HG03520 (cell line): ENCODE measurements around the gene EPHA6.

Experiments
- ATAC-seq: cut with Tn5 transposase; IDR thresholded peaks from one replicate; pipeline ENCODE4 v1.9.1; 2021; ENCODE audit warnings: mild to moderate bottlenecking, moderate library complexity; ENCODE audit not compliant: unreplicated experiment

EPHA6 gene

GRCh38 chr3:97689111-97689510 is 874.7 kb downstream of the EPHA6 start:
- no peak for ATAC-seq

- ATAC-seq, result no peak
These were observed 875.6 kb downstream of the EPHA6 start for GRCh38 chr3:97689962-97690361.

DNA sequence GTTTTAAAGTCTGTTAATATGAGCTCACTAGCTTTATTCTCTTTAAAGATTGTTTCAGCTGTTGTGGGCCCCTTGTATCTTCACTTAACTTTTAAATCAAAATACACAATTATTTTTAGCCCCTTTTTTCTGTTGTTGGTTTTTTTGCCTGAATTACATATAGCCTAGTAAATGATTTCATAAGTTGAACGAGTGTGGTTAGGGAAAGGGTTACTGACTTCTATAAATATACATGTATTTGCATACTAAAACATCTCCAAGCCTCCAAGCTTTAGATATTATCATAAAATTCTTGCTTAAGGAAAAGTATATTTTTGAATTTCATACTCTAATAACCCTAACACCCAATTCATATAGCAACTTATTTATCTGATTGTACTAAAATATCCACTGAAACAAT is 877.0 kb downstream of the EPHA6 start:
- ATAC-seq, result no peak

DNA sequence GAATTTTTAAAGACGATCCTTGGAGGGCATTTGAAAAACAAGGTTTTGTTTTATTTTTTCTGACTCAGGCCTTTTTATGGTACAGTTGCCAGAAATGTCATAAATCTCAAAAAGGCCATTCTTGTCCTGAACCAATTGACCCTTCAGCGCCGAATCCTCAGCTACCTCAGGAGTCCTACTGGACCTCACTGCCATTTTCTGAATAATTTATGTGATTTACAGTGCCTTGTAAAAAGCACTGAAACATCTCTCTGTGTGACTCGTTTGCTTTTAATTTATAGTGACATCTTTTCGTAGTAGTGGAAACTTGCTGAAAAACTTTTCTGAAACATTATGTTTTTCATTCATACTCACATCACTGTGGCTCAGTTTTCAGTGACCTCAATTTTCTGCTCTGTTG is 878.0 kb downstream of the EPHA6 start:
- no peak for ATAC-seq

DNA sequence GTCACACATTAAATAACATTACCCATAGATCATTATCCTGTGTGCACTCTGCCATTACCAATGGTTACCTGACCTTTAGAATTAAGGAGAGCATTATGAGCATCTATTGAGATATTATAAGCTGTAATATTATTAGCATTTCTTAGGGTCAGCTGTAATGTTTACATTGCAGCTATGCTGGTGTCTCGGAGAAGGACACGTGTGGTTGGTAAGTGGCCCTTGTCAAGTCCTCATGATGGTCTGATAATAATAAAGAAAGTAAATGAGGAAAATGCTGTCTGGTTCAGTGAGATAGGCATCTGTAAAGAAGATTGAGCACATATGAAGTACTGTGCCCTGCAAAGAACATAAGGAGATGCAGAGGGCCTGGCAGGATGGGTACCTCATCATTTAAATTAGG is 878.4 kb downstream of the EPHA6 start:
- ATAC-seq, result no peak

- no peak for ATAC-seq
These were observed 880.5 kb downstream of the EPHA6 start for GRCh38 chr3:97694876-97695275.

DNA sequence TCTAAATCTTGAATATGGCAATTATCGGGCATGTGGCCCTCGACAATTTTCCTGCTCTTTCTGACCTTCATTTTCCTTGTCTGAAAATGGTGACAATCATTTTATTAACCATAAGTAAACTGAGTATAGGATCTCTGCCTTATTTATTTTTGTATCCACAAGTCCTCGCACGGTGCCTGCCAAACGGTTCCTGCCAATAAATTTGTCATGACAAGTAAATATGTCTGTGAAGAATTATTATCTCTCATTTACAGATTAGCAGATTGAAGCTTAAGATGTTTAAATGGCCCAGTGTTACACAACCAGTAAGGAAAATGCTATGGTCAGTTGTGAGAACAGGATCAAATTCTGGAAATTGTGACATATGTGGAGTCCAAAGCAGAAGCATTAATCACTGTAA is 884.3 kb downstream of the EPHA6 start:
- ATAC-seq, result no peak

GRCh38 chr3:97699889-97700288 is 885.5 kb downstream of the EPHA6 start:
- no peak for ATAC-seq

GRCh38 chr3:97705764-97706163 is 891.4 kb downstream of the EPHA6 start:
- ATAC-seq, result no peak

GRCh38 chr3:97706226-97706625 is 891.8 kb downstream of the EPHA6 start:
- ATAC-seq, result no peak

DNA sequence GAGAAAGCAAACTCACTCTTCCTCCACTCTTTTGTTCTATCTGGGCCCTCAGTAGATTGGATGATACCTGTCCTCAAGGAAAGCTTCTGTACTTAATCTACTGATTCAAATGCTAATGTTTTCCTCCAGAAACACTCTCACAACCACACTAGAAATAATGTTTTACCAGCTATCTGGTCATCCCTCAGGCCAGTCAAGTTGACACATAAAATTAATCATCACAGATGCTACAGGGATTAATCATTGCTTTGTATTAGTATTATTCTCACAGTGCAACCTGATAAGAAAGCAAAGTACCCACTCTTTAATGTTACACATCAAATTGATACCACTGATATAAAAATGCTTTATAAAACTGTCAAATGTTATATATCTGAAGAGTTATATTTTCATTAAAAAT is 897.3 kb downstream of the EPHA6 start:
- no peak for ATAC-seq

DNA sequence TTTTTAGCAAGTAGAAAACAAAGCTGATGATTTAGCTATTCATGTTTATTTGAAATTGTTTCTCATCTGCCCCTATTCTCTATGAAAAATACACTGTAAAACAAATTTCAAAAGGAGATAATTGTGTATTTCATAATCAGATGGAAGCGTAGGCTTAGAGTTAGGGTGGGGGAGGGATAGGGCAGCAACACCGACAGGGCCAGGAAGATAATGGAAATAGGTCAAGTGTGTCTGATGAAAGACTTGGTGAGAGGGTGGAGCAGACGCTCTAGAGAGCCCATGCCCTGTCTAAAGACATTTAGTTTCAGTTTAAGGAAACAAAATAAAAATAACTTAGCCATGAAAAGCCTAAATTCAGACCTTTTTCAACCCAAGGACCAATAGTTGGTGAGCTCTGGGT is 898.5 kb downstream of the EPHA6 start:
- ATAC-seq, result no peak

- ATAC-seq, result no peak
These were observed 899.2 kb downstream of the EPHA6 start for GRCh38 chr3:97713634-97714033.

DNA sequence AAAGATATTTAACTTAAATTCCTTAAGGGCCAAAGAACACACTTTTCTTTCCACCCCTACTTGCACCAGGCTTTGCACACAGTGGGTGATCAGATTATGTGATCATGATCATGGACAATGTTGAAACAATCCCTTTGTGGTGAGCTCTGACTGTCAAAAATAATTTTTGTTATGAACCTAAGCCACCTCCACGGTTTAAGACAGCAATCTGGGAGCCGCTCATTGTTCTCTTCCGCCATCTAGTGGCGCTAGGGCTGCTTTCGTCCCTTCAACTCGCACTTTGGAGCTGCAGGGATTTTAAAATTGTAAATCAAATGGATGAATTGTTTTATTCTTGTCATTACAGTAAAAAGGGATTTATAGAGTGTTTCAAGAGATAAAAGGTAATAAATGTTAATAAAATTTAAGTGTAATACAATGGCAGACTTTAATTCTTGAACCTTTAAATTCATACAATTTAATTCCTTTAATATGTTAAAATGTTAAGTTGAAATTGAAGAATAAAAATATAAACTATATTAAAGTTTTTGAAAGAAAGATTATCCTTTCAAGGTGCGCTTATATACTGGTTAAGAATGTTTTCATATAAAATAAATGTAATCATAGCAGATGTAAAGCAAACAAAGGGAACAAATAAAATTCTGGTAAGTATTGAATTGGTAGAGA is 904.9 kb downstream of the EPHA6 start:
- peak; percentile 92 for ATAC-seq

GRCh38 chr3:97720417-97720816 is 906.0 kb downstream of the EPHA6 start:
- no peak for ATAC-seq

DNA sequence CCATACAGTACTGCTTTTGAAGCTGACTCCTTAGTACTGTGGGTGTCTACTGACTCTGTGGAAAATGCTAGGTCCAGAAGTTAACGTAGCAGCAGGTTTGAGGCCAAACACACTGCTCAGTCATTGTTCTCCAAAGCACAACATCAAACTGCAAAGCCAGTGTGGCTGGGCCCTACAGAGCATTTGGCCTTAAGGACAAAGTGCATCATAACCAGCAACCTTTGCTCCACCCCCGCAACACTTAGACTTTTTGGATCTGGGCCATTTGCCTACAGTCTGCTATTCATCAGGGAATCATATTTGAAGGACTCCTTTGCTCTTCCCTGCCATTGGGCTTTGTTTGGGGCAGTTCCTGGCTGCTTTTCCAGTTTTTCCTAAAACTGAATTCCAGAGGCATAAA is 907.1 kb downstream of the EPHA6 start:
- ATAC-seq, result no peak

DNA sequence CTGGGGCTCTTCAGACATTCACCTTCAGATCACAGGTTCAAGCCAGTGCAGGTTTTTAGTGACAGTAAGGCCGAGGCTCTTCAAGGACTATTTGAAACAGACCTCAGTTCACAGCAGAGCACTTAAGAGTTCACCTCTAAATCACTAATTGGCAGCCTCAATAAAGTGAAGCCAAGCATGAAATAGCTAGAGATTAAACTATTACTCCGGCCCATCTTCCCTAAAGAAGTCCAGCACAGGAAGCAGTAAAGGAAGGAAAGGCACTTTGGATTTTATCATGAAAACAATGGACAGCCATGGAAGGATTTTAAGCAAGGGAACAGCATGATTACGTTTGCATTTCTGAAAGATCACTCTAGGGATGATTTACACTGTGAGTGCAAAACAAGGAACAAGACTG is 922.5 kb downstream of the EPHA6 start:
- ATAC-seq, result no peak

DNA sequence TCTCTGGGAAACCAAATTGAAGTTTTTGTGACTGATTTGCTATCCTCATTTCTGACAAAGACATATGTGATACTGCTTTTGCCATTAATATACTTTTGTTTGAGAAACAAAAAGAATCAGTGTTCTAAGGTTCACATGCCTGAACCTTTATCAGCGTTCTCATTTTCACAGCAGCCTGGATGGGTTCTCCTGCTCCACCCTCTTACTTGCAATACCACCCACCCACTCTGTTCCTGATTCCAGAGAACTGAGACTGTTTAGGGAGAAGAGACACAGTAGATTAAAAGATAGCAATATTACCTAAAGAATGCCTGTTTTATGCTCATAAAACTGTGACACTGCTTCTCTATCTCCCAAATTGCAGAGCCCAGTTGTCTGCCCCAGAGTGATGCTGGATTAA is 924.4 kb downstream of the EPHA6 start:
- no peak for ATAC-seq

DNA sequence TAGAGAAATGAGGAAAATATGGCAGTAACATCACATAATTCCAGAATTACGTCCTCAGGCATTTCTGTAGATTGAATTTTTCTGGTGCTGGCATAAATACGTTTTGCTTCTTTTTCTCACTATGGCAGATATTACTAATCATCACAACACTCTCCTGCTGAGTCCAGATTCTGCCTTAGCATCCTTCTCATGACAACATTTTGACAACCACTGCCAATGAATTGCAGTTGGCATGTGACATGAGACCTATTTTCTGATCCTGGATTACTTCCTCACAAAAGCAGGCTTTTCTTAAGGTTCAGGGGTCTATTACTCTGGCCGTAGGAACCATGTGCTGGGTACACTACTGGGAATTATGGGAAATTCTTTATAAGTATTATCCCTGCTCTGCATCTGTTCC is 927.6 kb downstream of the EPHA6 start:
- ATAC-seq, result no peak

GRCh38 chr3:97744289-97744688 is 929.9 kb downstream of the EPHA6 start:
- ATAC-seq, result no peak

GRCh38 chr3:97763586-97764406 is 949.4 kb downstream of the EPHA6 start:
- ATAC-seq, result peak; percentile 39

DNA sequence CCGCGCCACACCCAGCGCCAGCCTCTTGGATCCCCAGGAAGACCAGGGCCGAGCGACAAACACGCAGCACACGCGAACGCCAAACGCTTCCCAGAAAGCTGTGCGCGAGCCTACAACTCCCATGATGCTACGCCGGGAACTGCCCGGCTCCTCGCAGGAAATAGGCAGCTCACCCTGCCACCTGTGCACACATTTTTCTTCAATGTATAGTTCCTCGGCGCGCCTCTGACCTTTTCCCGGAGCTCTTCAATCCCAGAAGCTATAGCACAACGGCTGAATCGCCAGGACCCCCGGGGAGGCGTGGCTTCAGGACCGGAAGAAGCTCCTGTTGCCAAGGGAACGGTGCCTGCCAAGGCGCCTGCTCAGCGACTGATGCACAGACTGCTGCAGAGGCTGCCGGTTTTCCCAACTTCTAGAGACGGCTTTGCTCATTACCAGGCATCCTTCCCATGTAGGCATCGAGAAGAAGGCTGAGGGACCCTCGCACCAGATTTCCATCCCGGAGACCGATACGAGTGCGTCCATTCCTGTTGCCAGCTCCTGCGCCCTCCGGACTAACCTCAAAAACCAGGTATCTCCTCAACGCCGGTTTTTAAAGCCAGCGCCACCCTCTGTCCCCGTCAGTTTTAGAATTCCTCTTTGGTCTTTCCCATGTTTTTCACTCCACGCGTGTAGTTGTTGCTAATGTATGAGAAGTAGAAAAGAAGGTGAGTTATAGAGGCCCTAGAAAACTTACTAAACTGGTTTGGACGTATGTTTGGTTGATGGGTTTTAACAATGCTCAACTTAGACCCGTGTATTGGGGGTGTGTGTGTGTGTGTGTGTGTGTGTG is 950.2 kb downstream of the EPHA6 start, which contains the start of gene ARL6:
TSS of gene ARL6 (plus strand) at position 352 of the 832 bp plus-strand sequence. CDS start 3,350 bp downstream, outside the sequence.
- ATAC-seq, result peak; percentile 93
